ENCODE results near the gene LCN2. TPM values are rescaled to one million over a fixed set of nuclear protein-coding genes. Genes with fewer than 3 reads are reported as not detected.

LCN2 gene
- total RNA-seq, 2 experiments from 2014 or later, result not detected

GRCh38 chr9:128142061-128142460, 7.2 kb upstream of the LCN2 start:
- no peak overlapping the region for H3K4me3 Mint-ChIP-seq
- no peaks in the 10 kb centered on the region for H3K9me3 Mint-ChIP-seq (ENCODE audit: low read depth)
- ATAC-seq (peak; percentile 71), DNase-seq (no peak)
- no peaks in the 10 kb centered on the region for H3K27me3 Mint-ChIP-seq
- H3K4me1 Mint-ChIP-seq, result peaks cover 12% of the 10 kb centered on the region
- H3K36me3 Mint-ChIP-seq, result no peaks in the 10 kb centered on the region
- H3K27ac Mint-ChIP-seq, result no peak overlapping the region
- CTCF ChIA-PET, result interaction anchor here (0.6 to 1.4 kb wide), 3 partner anchors 24 to 60 kb away, joined by 3 to 5 read pairs (median 4); no protein-coding TSS in a partner anchor

DNA sequence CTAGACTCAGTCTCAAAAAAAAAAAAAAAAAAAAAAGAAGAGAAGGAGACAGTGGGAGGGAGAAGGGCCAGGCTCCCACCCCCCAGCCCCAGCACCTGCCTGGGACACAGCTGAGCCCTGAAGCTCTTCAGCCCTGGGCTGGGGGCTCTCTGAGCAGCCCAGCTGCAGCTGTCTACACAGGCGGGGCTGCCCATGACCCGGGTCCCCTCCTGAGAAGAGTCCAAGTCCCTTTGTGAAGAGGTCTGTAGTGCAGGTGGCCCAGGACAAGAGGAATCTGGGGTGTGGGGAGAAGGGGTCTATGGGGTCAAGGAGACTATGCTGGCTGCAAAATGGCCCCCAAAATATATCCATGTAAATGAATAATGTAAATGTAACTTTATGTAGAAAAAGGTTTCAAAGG, 6.7 kb upstream of the LCN2 start:
- H3K27ac Mint-ChIP-seq, result no peak overlapping the region
- ATAC-seq, result no peak
- CTCF ChIA-PET, result interaction anchor here (1.0 to 1.6 kb wide), 3 partner anchors 14 to 59 kb away, joined by 4 to 6 read pairs (median 5); no protein-coding TSS in a partner anchor

GRCh38 chr9:128143525-128144238, 5.6 kb upstream of the LCN2 start:
- H3K36me3 Mint-ChIP-seq, result no peaks in the 10 kb centered on the region
- no peak for ATAC-seq
- H3K27ac Mint-ChIP-seq, result no peak overlapping the region
- no peak for DNase-seq
- H3K4me1 Mint-ChIP-seq, result peaks cover 12% of the 10 kb centered on the region
- no peak overlapping the region for H3K4me3 Mint-ChIP-seq
- no peaks in the 10 kb centered on the region for H3K27me3 Mint-ChIP-seq
- CTCF ChIA-PET, result interaction anchor here (1.6 kb wide), 1 partner anchor 15 kb away, joined by 6 read pairs; no protein-coding TSS in a partner anchor
- H3K9me3 Mint-ChIP-seq (ENCODE audit: low read depth), result no peaks in the 10 kb centered on the region

More for the DNA sequence above, 6.7 kb upstream of the LCN2 start:
- Mint-ChIP-seq H3K4me1 (peaks cover 12% of the 10 kb centered on the region), H3K4me3 (no peak overlapping the region), H3K9me3 (ENCODE audit: low read depth) (no peaks in the 10 kb centered on the region), H3K27me3 (no peaks in the 10 kb centered on the region), H3K36me3 (no peaks in the 10 kb centered on the region)
- no peak for DNase-seq

GRCh38 chr9:128144239-128145181, 4.7 kb upstream of the LCN2 start:
- H3K4me1 Mint-ChIP-seq, result peaks cover 12% of the 10 kb centered on the region
- H3K27me3 Mint-ChIP-seq, result no peaks in the 10 kb centered on the region
- no peaks in the 10 kb centered on the region for H3K9me3 Mint-ChIP-seq (ENCODE audit: low read depth)
- ATAC-seq, result no peak
- no peaks in the 10 kb centered on the region for H3K36me3 Mint-ChIP-seq
- DNase-seq, result no peak
- CTCF ChIA-PET, result interaction anchor here (1.6 kb wide), 1 partner anchor 16 kb away, joined by 6 read pairs; no protein-coding TSS in a partner anchor
- H3K27ac Mint-ChIP-seq, result no peak overlapping the region
- no peak overlapping the region for H3K4me3 Mint-ChIP-seq

DNA sequence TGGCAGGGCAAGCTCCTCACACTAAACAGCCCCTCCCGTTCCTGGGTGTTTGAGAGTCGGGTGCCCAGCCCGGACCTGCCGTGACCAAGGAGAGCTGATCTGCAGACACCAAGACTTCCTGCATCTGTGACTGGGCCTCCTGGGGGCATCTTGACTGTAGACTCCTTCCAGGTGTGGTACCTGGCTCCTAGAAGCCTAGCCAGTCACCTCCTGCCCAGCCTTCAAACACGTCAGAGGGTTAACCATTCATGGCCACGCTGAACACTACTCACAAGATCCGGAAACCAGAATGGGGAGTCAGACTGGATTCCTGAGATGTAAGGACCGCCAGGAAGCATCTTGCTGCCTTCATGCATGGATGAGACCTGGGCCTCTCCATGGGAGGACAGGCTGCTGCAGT, 3.7 kb upstream of the LCN2 start:
- CTCF ChIA-PET, result interaction anchor here (0.6 kb wide), 1 partner anchor 91 kb away, joined by 4 read pairs; no protein-coding TSS in a partner anchor
- H3K4me3 Mint-ChIP-seq, result no peak overlapping the region
- no peaks in the 10 kb centered on the region for H3K36me3 Mint-ChIP-seq
- DNase-seq (no peak), ATAC-seq (no peak)
- no peak overlapping the region for H3K27ac Mint-ChIP-seq
- H3K27me3 Mint-ChIP-seq, result no peaks in the 10 kb centered on the region
- peaks cover 12% of the 10 kb centered on the region for H3K4me1 Mint-ChIP-seq
- no peaks in the 10 kb centered on the region for H3K9me3 Mint-ChIP-seq (ENCODE audit: low read depth)

- H3K4me3 Mint-ChIP-seq, result no peak overlapping the region
- ATAC-seq (no peak), DNase-seq (no peak)
- H3K27me3 Mint-ChIP-seq, result no peaks in the 10 kb centered on the region
- no peak overlapping the region for H3K27ac Mint-ChIP-seq
- H3K36me3 Mint-ChIP-seq, result no peaks in the 10 kb centered on the region
- H3K4me1 Mint-ChIP-seq, result peaks cover 12% of the 10 kb centered on the region
- CTCF ChIA-PET, result interaction anchor here (0.6 kb wide), 1 partner anchor 91 kb away, joined by 4 read pairs; no protein-coding TSS in a partner anchor
- no peaks in the 10 kb centered on the region for H3K9me3 Mint-ChIP-seq (ENCODE audit: low read depth)
Observed at GRCh38 chr9:128145951-128146351, 3.3 kb upstream of the LCN2 start.

DNA sequence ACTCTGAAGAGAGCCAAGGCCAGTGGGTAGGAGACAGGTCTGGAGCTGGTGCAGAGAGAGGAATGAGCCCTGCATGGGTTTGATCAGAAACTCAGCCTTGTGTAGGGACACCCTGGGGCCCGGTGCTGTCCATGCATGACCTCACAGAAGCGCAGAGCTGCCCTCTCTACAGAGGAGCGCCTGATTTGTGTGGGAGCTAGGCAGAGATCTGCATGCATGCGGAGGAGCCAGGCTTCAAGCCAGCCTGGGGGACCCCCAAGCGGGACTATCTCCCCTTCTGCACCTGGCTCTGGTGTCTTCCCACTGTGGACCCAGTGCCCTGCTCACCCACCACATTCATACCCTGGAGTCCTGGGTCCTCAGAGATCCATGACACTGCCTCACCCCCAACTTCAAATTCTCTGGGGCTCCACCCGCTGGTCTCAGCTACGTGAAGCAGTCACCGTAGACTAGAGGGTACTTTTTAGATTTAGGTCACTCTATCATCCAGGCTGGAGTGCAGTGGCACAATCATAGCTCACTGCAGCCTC, 2.6 kb upstream of the LCN2 start:
- Mint-ChIP-seq H3K4me3 (no peak overlapping the region), H3K4me1 (peaks cover 12% of the 10 kb centered on the region), H3K27ac (no peak overlapping the region), H3K36me3 (no peaks in the 10 kb centered on the region), H3K9me3 (ENCODE audit: low read depth) (no peaks in the 10 kb centered on the region), H3K27me3 (no peaks in the 10 kb centered on the region)
- DNase-seq, result no peak
- CTCF ChIA-PET, result no interaction called here
- no peak for ATAC-seq

DNA sequence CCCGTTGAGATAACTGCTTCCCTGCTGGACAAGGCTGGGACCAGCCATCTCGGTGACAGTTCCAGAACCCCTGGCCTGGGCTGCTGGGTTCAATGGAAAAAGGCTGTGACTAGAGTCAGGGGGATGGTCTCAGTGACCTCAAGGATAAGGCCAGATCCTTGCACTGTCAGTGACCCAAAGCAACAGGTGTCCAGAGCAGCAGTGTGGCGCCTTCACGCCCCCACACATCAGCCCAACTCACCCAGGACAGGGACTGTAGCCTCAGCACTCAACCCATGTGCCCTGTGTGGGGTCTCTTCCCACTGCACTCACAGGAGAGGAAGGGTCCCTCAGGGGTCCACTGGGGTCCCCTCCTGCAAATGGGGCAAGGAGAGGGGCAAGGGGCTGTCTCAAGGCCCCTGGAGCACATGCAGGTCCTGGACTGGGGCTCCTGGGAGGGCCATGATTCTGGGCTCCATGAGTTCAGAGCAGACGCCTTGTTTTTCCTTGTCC, 698 bp upstream of the LCN2 start:
- CTCF ChIA-PET, result interaction anchor here (1.0 kb wide), 1 partner anchor 31 kb away, joined by 3 read pairs; no protein-coding TSS in a partner anchor
- peaks cover 2% of the 10 kb centered on the region for H3K4me1 Mint-ChIP-seq

DNA sequence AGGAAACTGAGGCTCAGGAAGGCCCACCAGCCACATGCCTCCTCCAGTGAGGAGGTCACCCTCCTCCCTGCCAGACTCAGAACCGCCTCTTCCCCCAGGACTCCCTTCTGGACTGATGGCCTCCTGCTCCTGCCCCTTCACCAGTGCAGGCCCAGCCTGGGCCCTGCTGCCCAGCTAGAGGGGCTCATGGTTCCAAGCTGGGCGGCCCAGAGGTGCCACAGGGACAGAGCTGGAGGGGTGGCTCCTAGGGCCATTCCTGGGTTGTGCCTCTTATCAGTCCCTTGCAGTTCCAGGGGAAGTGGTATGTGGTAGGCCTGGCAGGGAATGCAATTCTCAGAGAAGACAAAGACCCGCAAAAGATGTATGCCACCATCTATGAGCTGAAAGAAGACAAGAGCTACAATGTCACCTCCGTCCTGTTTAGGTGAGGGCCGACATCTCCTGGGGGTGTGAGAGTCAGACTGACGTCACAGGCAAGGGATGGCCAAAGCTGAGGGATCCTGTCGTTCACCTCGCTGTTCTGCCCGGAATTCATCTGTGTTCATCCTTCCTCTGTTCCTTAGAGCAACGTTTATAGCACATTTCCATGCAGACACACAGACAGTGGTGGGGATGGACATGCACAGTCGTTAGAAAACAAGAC, 819 bp downstream of the LCN2 start:
- Mint-ChIP-seq H3K27ac (no peak overlapping the region), H3K4me1 (no peaks in the 10 kb centered on the region), H3K36me3 (no peaks in the 10 kb centered on the region), H3K4me3 (no peak overlapping the region), H3K9me3 (ENCODE audit: low read depth) (no peaks in the 10 kb centered on the region), H3K27me3 (no peaks in the 10 kb centered on the region)
- CTCF ChIA-PET, result no interaction called here
- no peak for DNase-seq
- ATAC-seq, result no peak

More for the DNA sequence above, 698 bp upstream of the LCN2 start:
- H3K27ac Mint-ChIP-seq, result no peak overlapping the region
- no peaks in the 10 kb centered on the region for H3K9me3 Mint-ChIP-seq (ENCODE audit: low read depth)
- DNase-seq (no peak), ATAC-seq (no peak)
- H3K36me3 Mint-ChIP-seq, result no peaks in the 10 kb centered on the region
- no peak overlapping the region for H3K4me3 Mint-ChIP-seq
- no peaks in the 10 kb centered on the region for H3K27me3 Mint-ChIP-seq

DNA sequence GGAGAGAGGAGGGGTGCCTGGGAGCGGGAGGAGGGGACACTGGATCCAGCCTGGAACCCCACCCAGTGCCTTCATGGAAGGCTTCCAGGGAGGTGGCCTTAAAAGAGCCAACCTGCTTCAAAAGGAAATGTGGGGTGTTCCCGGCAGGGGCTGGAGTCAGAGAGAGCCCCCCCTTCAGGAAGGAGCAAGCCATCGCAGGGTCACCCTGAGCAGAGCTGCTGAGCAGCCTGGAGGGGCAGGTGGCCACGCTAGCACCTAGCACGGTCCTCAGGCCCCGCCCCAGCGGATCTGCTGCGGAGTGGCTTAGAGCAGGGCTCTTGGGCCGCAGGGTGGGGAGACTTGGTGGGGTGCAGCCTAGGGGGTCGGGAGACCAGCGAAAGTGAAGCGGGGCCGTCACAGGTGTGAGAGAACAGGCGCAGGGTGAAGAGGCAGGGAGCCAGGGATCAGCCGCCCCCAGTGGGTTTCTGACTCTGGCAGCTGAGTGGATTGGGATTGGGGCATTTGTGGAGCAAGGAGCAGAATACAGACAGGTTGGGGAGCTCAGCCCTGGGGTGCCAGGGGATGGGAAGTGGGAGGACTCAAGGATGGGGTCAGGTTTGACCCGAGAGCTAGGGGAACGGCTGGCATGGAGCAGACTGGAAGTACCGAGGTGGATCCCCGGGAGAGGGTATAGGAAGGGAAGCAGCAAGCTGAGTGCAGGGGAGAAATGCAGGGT, 1.5 kb downstream of the LCN2 start:
- ATAC-seq (no peak), DNase-seq (no peak)
- Mint-ChIP-seq H3K4me1 (no peaks in the 10 kb centered on the region), H3K36me3 (no peaks in the 10 kb centered on the region), H3K4me3 (no peak overlapping the region), H3K27ac (no peak overlapping the region), H3K27me3 (no peaks in the 10 kb centered on the region), H3K9me3 (ENCODE audit: low read depth) (no peaks in the 10 kb centered on the region)
- CTCF ChIA-PET, result interaction anchor here (1.0 kb wide), 1 partner anchor 11 kb away, joined by 3 read pairs; no protein-coding TSS in a partner anchor

DNA sequence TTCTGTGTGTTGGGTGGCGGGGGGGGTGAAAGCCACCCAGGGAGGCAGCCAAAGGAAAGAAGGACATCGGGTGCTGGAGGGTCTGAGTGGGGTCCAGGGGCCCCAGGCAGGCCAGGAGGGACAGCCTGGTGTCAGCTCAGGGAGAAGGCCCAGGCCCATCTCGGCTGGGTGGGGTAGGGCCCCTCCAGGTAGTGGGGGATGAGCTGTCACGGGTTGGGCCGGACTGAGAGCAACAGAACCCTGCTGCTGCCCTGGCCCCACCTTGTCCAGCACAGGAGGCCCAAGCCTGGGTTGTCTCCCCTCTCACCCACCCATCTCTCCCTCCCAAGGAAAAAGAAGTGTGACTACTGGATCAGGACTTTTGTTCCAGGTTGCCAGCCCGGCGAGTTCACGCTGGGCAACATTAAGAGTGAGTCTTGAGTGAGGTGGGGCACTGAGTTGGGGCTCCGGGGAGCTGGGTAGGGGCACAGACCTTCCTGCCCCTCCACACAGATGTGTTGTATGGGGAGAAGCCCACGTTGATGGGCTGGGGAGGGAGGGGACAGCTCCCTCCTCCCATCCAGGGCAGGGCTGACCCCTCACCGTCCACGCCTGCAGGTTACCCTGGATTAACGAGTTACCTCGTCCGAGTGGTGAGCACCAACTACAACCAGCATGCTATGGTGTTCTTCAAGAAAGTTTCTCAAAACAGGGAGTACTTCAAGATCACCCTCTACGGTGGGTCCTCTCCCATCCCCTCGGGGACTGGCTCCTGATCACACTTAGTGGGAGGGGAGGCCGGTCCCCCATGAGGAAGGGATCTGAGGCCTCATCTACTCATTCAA, 2.3 kb downstream of the LCN2 start:
- Mint-ChIP-seq H3K27me3 (no peaks in the 10 kb centered on the region), H3K4me3 (no peak overlapping the region), H3K4me1 (no peaks in the 10 kb centered on the region), H3K9me3 (ENCODE audit: low read depth) (no peaks in the 10 kb centered on the region), H3K27ac (no peak overlapping the region), H3K36me3 (no peaks in the 10 kb centered on the region)
- DNase-seq, result no peak
- CTCF ChIA-PET, result interaction anchor here (1.0 kb wide), 1 partner anchor 10 kb away, joined by 3 read pairs; no protein-coding TSS in a partner anchor
- ATAC-seq, result no peak
